PC-9 (cell line): ENCODE measurements around the gene FOXJ3. TPM values are rescaled to one million over a fixed set of nuclear protein-coding genes. Genes with fewer than 3 reads are reported as not detected.

ENCODE experiments used
- BruUV-seq: library from RNA; stranded (reverse); fragments of 400-500 nt; replicated peaks from 2 replicates; lab custom pipeline; 2021; lab: Mats Ljungman, UMichigan
- CTCF ChIA-PET: fragments of 300-600 bp; sonication (Branson Sonifier 250); formaldehyde crosslinking; loops from one replicate; lab custom pipeline; 2022; ENCODE audit warnings: antibody characterized with exemption; lab: Charles Lee
- POLR2A ChIA-PET: fragments of 300-600 bp; sonication (Branson Sonifier 250); formaldehyde crosslinking; loops from one replicate; lab custom pipeline; 2022; ENCODE audit warnings: antibody characterized with exemption; ENCODE audit not compliant: unreplicated experiment; lab: Charles Lee
- DNase-seq, 2 experiments: peaks; one replicate each; pipeline versions ENCODE4 v3.0.0 to v3.0.0-alpha.2; 2015 to 2022; ENCODE audit warnings: mixed read lengths in 1 of 2
- H2AFZ ChIP-seq: fragments of 200-600 bp; sonication (generic); 2 replicates; pipeline ENCODE4 v1.8.1; 2017; ENCODE audit warnings: antibody characterized with exemption
- H3F3A ChIP-seq: fragments of 200-600 bp; sonication (generic); 2 replicates; pipeline ENCODE4 v1.8.1; 2017; ENCODE audit warnings: antibody characterized with exemption, mild to moderate bottlenecking, low read depth; ENCODE audit not compliant: insufficient read depth
- H3K27ac ChIP-seq: fragments of 200-600 bp; sonication (generic); 2 replicates; pipeline ENCODE4 v1.6.1; 2016; ENCODE audit warnings: mixed run types
- H3K27me3 ChIP-seq: fragments of 200-600 bp; sonication (generic); 2 replicates; pipeline ENCODE4 v1.6.1; 2016; ENCODE audit warnings: low read depth, mixed run types; ENCODE audit not compliant: insufficient read depth
- H3K36me3 ChIP-seq: fragments of 200-600 bp; sonication (generic); 2 replicates; pipeline ENCODE4 v1.6.1; 2016; ENCODE audit warnings: low read depth, mixed run types
- H3K4me1 ChIP-seq: fragments of 200-600 bp; sonication (generic); replicated peaks from 2 replicates; pipeline ENCODE4 v1.6.1; 2016; ENCODE audit warnings: mixed run types; ENCODE audit not compliant: insufficient read depth
- H3K4me2 ChIP-seq: fragments of 200-600 bp; sonication (generic); 2 replicates; pipeline ENCODE4 v1.6.1; 2017; ENCODE audit warnings: mixed run types
- H3K4me3 ChIP-seq: fragments of 200-600 bp; sonication (generic); 2 replicates; pipeline ENCODE4 v1.6.1; 2016; ENCODE audit warnings: mixed run types
- H3K79me2 ChIP-seq: fragments of 200-600 bp; sonication (generic); 2 replicates; pipeline ENCODE4 v1.6.1; 2017; ENCODE audit warnings: low read depth, mixed run types
- H3K9me2 ChIP-seq: fragments of 200-600 bp; sonication (generic); 2 replicates; pipeline ENCODE4 v1.8.1; 2017; ENCODE audit warnings: mild to moderate bottlenecking; ENCODE audit not compliant: insufficient read depth
- H3K9me3 ChIP-seq: fragments of 200-600 bp; sonication (generic); 2 replicates; pipeline ENCODE4 v1.8.1; 2016; ENCODE audit warnings: low read depth; ENCODE audit not compliant: insufficient read depth
- H4K20me1 ChIP-seq: fragments of 200-600 bp; sonication (generic); 2 replicates; pipeline ENCODE4 v1.8.1; 2017; ENCODE audit not compliant: insufficient read depth
- CTCF ChIP-seq: fragments of 200-600 bp; sonication (generic); conservative IDR thresholded peaks from 2 replicates; pipeline ENCODE4 v1.6.1; 2017; ENCODE audit warnings: mixed run types, antibody characterized with exemption, mild to moderate bottlenecking, moderate library complexity
- EZH2 ChIP-seq: fragments of 200-600 bp; sonication (generic); IDR thresholded peaks from 2 replicates; pipeline ENCODE4 v1.8.0; 2017; ENCODE audit warnings: antibody characterized with exemption, low read depth
- intact Hi-C: fragments of 100-400 bp; cut with micrococcal nuclease; formaldehyde crosslinking; loops from one replicate; pipeline ENCODE4 v1.10.0; 2022; ENCODE audit not compliant: unreplicated experiment
- total RNA-seq: library from RNA; stranded (reverse); gene quantifications from 2 replicates; pipeline ENCODE4 v1.2.3, GENCODE V29; 2021

Gene FOXJ3
- total RNA-seq, 1 experiment from 2014 or later = 60.4 TPM

GRCh38 chr1:42328047-42328625 is 6.9 kb downstream of the FOXJ3 start:
- Histone ChIP-seq H3K79me2 (peaks cover 96% of the 10 kb centered on the region), H3K4me3 (no peak overlapping the region), H2AFZ (no peak overlapping the region), H3K4me1 (peaks cover 18% of the 10 kb centered on the region), H3K27ac (no peak overlapping the region), H3K9me2 (no peaks in the 10 kb centered on the region), H3K27me3 (no peaks in the 10 kb centered on the region), H3K4me2 (no peak overlapping the region), H4K20me1 (peaks cover 91% of the 10 kb centered on the region), H3F3A (peaks cover 16% of the 10 kb centered on the region; the same call in 1 of the 2 replicates), H3K9me3 (peaks cover 4% of the 10 kb centered on the region; the same call in 1 of the 2 replicates), H3K36me3 (peaks cover 9% of the 10 kb centered on the region; the same call in 1 of the 2 replicates)
- TF ChIP-seq CTCF = no peak
- no peak for TF ChIP-seq EZH2
- CTCF ChIA-PET = no interaction called here
- intact Hi-C loops = no loop called here
- BruUV-seq = no TSS peak
- POLR2A ChIA-PET = interaction anchor here (0.5 to 0.6 kb wide), 3 partner anchors 22 to 452 kb away, joined by 4 to 12 read pairs (median 6); no protein-coding TSS in a partner anchor
- DNase-seq = no peak

- Histone ChIP-seq H4K20me1 (peaks cover 88% of the 10 kb centered on the region), H3K9me3 (peaks cover 4% of the 10 kb centered on the region; the same call in 1 of the 2 replicates), H3K36me3 (peaks cover 11% of the 10 kb centered on the region; the same call in 1 of the 2 replicates), H3K4me3 (no peak overlapping the region), H3F3A (peaks cover 21% of the 10 kb centered on the region; the same call in 1 of the 2 replicates), H3K27ac (no peak overlapping the region), H3K4me2 (no peak overlapping the region), H3K27me3 (no peaks in the 10 kb centered on the region), H3K9me2 (no peaks in the 10 kb centered on the region), H3K79me2 (peaks cover 96% of the 10 kb centered on the region), H2AFZ (no peak overlapping the region), H3K4me1 (peaks cover 11% of the 10 kb centered on the region; the same call in 1 of the 2 replicates)
- ChIA-PET POLR2A (no interaction called here), CTCF (interaction anchor here (0.7 kb wide), 1 partner anchor 146 kb away, joined by 3 read pairs; no protein-coding TSS in a partner anchor)
- intact Hi-C loops = no loop called here
- TF ChIP-seq EZH2 (no peak), CTCF (no peak)
- no peak for DNase-seq
- BruUV-seq = no TSS peak
These were observed 10.0 kb downstream of the FOXJ3 start for GRCh38 chr1:42325014-42325402.

- H2AFZ ChIP-seq = no peak overlapping the region
- H3K27me3 ChIP-seq = no peaks in the 10 kb centered on the region
- peaks cover 4% of the 10 kb centered on the region; the same call in 1 of the 2 replicates for H3K9me3 ChIP-seq
- intact Hi-C loops = no loop called here
- DNase-seq = no peak
- no TSS peak for BruUV-seq
- H3K4me3 ChIP-seq = no peak overlapping the region
- H3K36me3 ChIP-seq = peaks cover 11% of the 10 kb centered on the region; the same call in 1 of the 2 replicates
- CTCF ChIA-PET = no interaction called here
- peaks cover 96% of the 10 kb centered on the region for H3K79me2 ChIP-seq
- peaks cover 21% of the 10 kb centered on the region; the same call in 1 of the 2 replicates for H3F3A ChIP-seq
- POLR2A ChIA-PET = no interaction called here
- H3K27ac ChIP-seq = no peak overlapping the region
- no peaks in the 10 kb centered on the region for H3K9me2 ChIP-seq
- peaks cover 89% of the 10 kb centered on the region for H4K20me1 ChIP-seq
- peaks cover 11% of the 10 kb centered on the region; the same call in 1 of the 2 replicates for H3K4me1 ChIP-seq
- no peak for TF ChIP-seq CTCF
- no peak for TF ChIP-seq EZH2
- no peak overlapping the region for H3K4me2 ChIP-seq
These were observed 10.5 kb downstream of the FOXJ3 start for GRCh38 chr1:42324398-42325013.
